NOMO-1 treated with DMSO at 0.1 percent for 48 hours (cell line): ENCODE data around the gene MTFR2.
"Not testable (repeated sequence)": the region's sequence is repeated elsewhere in the genome, so short reads cannot be mapped to it uniquely, and the experiment has no call there.

Experiments used
- DNase-seq: peaks from one replicate; lab custom pipeline; 2025; ENCODE audit not compliant: unreplicated experiment; lab: John Stamatoyannopoulos, UW

Gene MTFR2

GRCh38 chr6:136236466-136237293 lies 13.4 kb downstream of the MTFR2 start:
- DNase-seq = no peak

- DNase-seq = no peak
These were observed 14.9 kb downstream of the MTFR2 start for GRCh38 chr6:136235233-136235564.

- DNase-seq = no peak
These were observed 17.4 kb downstream of the MTFR2 start for GRCh38 chr6:136232701-136233100.

GRCh38 chr6:136230219-136230853 lies 19.8 kb downstream of the MTFR2 start:
- no peak for DNase-seq

GRCh38 chr6:136228814-136229213 lies 21.3 kb downstream of the MTFR2 start:
- DNase-seq = peak; percentile 86

- DNase-seq = no peak
These were observed 23.3 kb downstream of the MTFR2 start for GRCh38 chr6:136226674-136227377.

GRCh38 chr6:136226027-136226673 lies 24.0 kb downstream of the MTFR2 start:
- DNase-seq = peak; percentile 71

GRCh38 chr6:136225496-136225895 lies 24.6 kb downstream of the MTFR2 start:
- no peak for DNase-seq

- DNase-seq = not testable (repeated sequence)
These were observed 25.1 kb downstream of the MTFR2 start for GRCh38 chr6:136224974-136225373.

- no peak for DNase-seq
These were observed 33.4 kb downstream of the MTFR2 start for GRCh38 chr6:136216503-136217401.

- no peak for DNase-seq
These were observed 36.3 kb downstream of the MTFR2 start for GRCh38 chr6:136213853-136214252.

- DNase-seq = no peak
These were observed 37.0 kb downstream of the MTFR2 start for GRCh38 chr6:136213012-136213539.

- no peak for DNase-seq
These were observed 37.5 kb downstream of the MTFR2 start for GRCh38 chr6:136212608-136213007.

- no peak for DNase-seq
These were observed 39.5 kb downstream of the MTFR2 start for GRCh38 chr6:136210398-136211165.

GRCh38 chr6:136209496-136209895 lies 40.6 kb downstream of the MTFR2 start:
- DNase-seq = no peak

- no peak for DNase-seq
These were observed 41.3 kb downstream of the MTFR2 start for GRCh38 chr6:136208783-136209182.

- DNase-seq = no peak
These were observed 48.4 kb downstream of the MTFR2 start for GRCh38 chr6:136201732-136202131.

GRCh38 chr6:136192902-136193301 lies 57.2 kb downstream of the MTFR2 start:
- no peak for DNase-seq

- no peak for DNase-seq
These were observed 58.4 kb downstream of the MTFR2 start for GRCh38 chr6:136191606-136192312.
